A549 (cell line): ENCODE measurements around the gene FGGY. TPM values are rescaled to one million over a fixed set of nuclear protein-coding genes. Genes with fewer than 3 reads are reported as not detected.

Source experiments
- ATAC-seq, 2 experiments: fragments of 200-7000 bp in 1 of 2; fragments of >200 bp in 1 of 2; cut with Nextera tagmentation in 1 of 2; cut with Tn5 transposase in 1 of 2; 3 replicates each; pipeline versions ENCODE4 v1.8.0 to v1.9.1; 2018 to 2020; ENCODE audit warnings: mild to moderate bottlenecking in 1 of 2, moderate library complexity in 1 of 2
- CTCF ChIA-PET: fragments of 300-600 bp; sonication (Branson Sonifier 250); formaldehyde crosslinking; extraction: SDS; loops from one replicate; lab custom pipeline; 2021; ENCODE audit warnings: antibody characterized with exemption, inconsistent platforms; lab: Yijun Ruan, JAX
- POLR2A ChIA-PET: fragments of 350-600 bp; formaldehyde crosslinking; extraction: SDS; loops from one replicate; lab custom pipeline; 2021; ENCODE audit warnings: antibody characterized with exemption, inconsistent platforms; lab: Yijun Ruan, JAX
- DNase-seq, 2 experiments: peaks; one replicate each; pipeline versions ENCODE4 v3.0.0 to v3.0.0-alpha.2; 2011 to 2016; ENCODE audit warnings: low read depth in 1 of 2, low spot score in 1 of 2
- FAIRE-seq: peaks from 2 replicates; lab custom pipeline; 2011; peaks lifted over from hg19 to GRCh38; lab: Jason Lieb, UNC
- H3K27ac ChIP-seq, 2 experiments: fragments of >200 bp; sonication (Bioruptor Twin); formaldehyde crosslinking; 3 replicates each; pipeline ENCODE4 v1.5.1; 2016 to 2017
- H3K4me1 ChIP-seq: fragments of >200 bp; sonication (Bioruptor Twin); formaldehyde crosslinking; 3 replicates; pipeline ENCODE4 v1.6.1; 2016
- H3K4me2 ChIP-seq: fragments of >200 bp; sonication (Bioruptor Twin); formaldehyde crosslinking; 3 replicates; pipeline ENCODE4 v1.6.1; 2016
- H3K4me3 ChIP-seq: fragments of >200 bp; sonication (Bioruptor Twin); formaldehyde crosslinking; 3 replicates; pipeline ENCODE4 v1.5.1; 2016
- H3K9me3 ChIP-seq: fragments of >200 bp; sonication (Bioruptor Twin); formaldehyde crosslinking; 3 replicates; pipeline ENCODE4 v1.6.1; 2016
- ATOH8 ChIP-seq: fragments of 250-450 bp; sonication (Bioruptor Pico); IDR thresholded peaks from 2 replicates; pipeline ENCODE4 v1.5.0; 2020; ENCODE audit warnings: low read depth, mild to moderate bottlenecking, moderate library complexity
- E2F6 ChIP-seq: IDR thresholded peaks from 2 replicates; pipeline ENCODE4 v1.6.1; 2012; ENCODE audit warnings: low read depth, borderline replicate concordance
- EHF ChIP-seq: fragments of 250-450 bp; sonication (Bioruptor Pico); IDR thresholded peaks from 2 replicates; pipeline ENCODE4 v1.5.0; 2020; ENCODE audit warnings: mild to moderate bottlenecking
- EHMT2 ChIP-seq: fragments of 200-600 bp; sonication (generic); IDR thresholded peaks from 2 replicates; pipeline ENCODE4 v1.6.1; 2016; ENCODE audit warnings: antibody characterized with exemption, low read depth, mild to moderate bottlenecking, moderate library complexity
- ELK1 ChIP-seq: fragments of 150-350 bp; IDR thresholded peaks from 2 replicates; pipeline ENCODE4 v1.6.1; 2014; ENCODE audit warnings: low read depth, mild to moderate bottlenecking, low read length
- FOSL2 ChIP-seq, 2 experiments: fragments of 450-650 bp in 1 of 2; fragments of >200 bp in 1 of 2; sonication (Bioruptor Twin) in 1 of 2; formaldehyde crosslinking; IDR thresholded peaks; 2 replicates each; pipeline versions ENCODE4 v1.5.0 to v1.6.1; 2016 to 2020; ENCODE audit warnings: mild to moderate bottlenecking in 1 of 2, moderate library complexity in 1 of 2
- FOXS1 ChIP-seq: fragments of 250-450 bp; sonication (Bioruptor Pico); IDR thresholded peaks from 2 replicates; pipeline ENCODE4 v1.5.0; 2020; ENCODE audit warnings: mild to moderate bottlenecking, moderate library complexity
- GATA3 ChIP-seq: IDR thresholded peaks from 2 replicates; pipeline ENCODE4 v1.6.1; 2012; ENCODE audit warnings: borderline replicate concordance
- HMGXB4 ChIP-seq: fragments of 250-450 bp; sonication (Bioruptor Pico); IDR thresholded peaks from 2 replicates; pipeline ENCODE4 v1.5.0; 2021; ENCODE audit warnings: mild to moderate bottlenecking, moderate library complexity, borderline replicate concordance
- JUN ChIP-seq, 2 experiments: fragments of >200 bp; sonication (Bioruptor Twin); formaldehyde crosslinking; IDR thresholded peaks; 2 replicates in 1 of 2; 3 replicates in 1 of 2; pipeline ENCODE4 v1.6.1; 2016 to 2017
- JUNB ChIP-seq: fragments of >200 bp; sonication (Bioruptor Twin); formaldehyde crosslinking; IDR thresholded peaks from 2 replicates; pipeline ENCODE4 v1.6.1; 2016
- KDM5A ChIP-seq: fragments of 200-600 bp; sonication (generic); IDR thresholded peaks from 2 replicates; pipeline ENCODE4 v1.6.1; 2016; ENCODE audit warnings: antibody characterized with exemption, mild to moderate bottlenecking
- MAFK ChIP-seq: fragments of 450-650 bp; IDR thresholded peaks from 2 replicates; pipeline ENCODE4 v1.6.1; 2014; ENCODE audit not compliant: partially characterized antibody
- MYC ChIP-seq: IDR thresholded peaks from 2 replicates; pipeline ENCODE4 v1.6.1; 2012; ENCODE audit warnings: mild to moderate bottlenecking, inconsistent platforms, low read length, improper control_type of control experiment, borderline replicate concordance
- PHF8 ChIP-seq: fragments of 200-600 bp; sonication (generic); IDR thresholded peaks from 2 replicates; pipeline ENCODE4 v1.6.1; 2016; ENCODE audit warnings: low read depth, mild to moderate bottlenecking, antibody characterized with exemption, moderate library complexity, borderline replicate concordance
- POLR2A ChIP-seq: IDR thresholded peaks from 2 replicates; pipeline ENCODE4 v1.6.1; 2012; ENCODE audit warnings: mild to moderate bottlenecking, low read length
- POLR2AphosphoS2 ChIP-seq: conservative IDR thresholded peaks from 2 replicates; pipeline ENCODE4 v1.6.1; 2012; ENCODE audit warnings: low read length, improper control_type of control experiment, inconsistent platforms
- RNF2 ChIP-seq: fragments of 200-600 bp; sonication (generic); IDR thresholded peaks from 2 replicates; pipeline ENCODE4 v1.6.1; 2016; ENCODE audit warnings: low read depth, mild to moderate bottlenecking, antibody characterized with exemption, moderate library complexity, borderline replicate concordance
- TP53 ChIP-seq: fragments of 250-450 bp; sonication (Bioruptor Pico); IDR thresholded peaks from 2 replicates; pipeline ENCODE4 v1.5.0; 2021; ENCODE audit warnings: mild to moderate bottlenecking, moderate library complexity
- USF2 ChIP-seq: fragments of 450-650 bp; IDR thresholded peaks from 2 replicates; pipeline ENCODE4 v1.6.1; 2014; ENCODE audit warnings: antibody characterized with exemption
- WGBS: methylation state at CpG from one replicate; pipeline ENCODE4 v1.1.6; 2017; ENCODE audit errors: missing lambda C conversion rate; 5-methylcytosine and 5-hydroxymethylcytosine counted together
- polyA plus RNA-seq, 4 experiments: library from polyadenylated mRNA; depleted of rRNA in 3 of 4; stranded (reverse); fragments of >200 nt; fragmentation: RNase III in 1 of 4; extraction: RNeasy Plus Mini Kit Qiagen cat#74134 plus additional on column Dnase treatment in 1 of 4; gene quantifications; 2 replicates in 3 of 4; 3 replicates in 1 of 4; pipeline ENCODE4 v1.2.3, GENCODE V29; 2011 to 2017

Gene FGGY
- polyA plus RNA-seq, 2 of the 4 experiments (the other 2 are of a cell fraction), result 2.9 to 4.8 TPM

- no peak for TF ChIP-seq PHF8
Observed at GRCh38 chr1:59689730-59690129, 392.8 kb downstream of the FGGY start (continued).

GRCh38 chr1:59690171-59690930, 393.5 kb downstream of the FGGY start:
- Histone ChIP-seq H3K9me3 (no peaks in the 10 kb centered on the region), H3K27ac (no peak overlapping the region), H3K4me3 (no peak overlapping the region), H3K4me2 (no peak overlapping the region), H3K4me1 (no peaks in the 10 kb centered on the region)
- DNase-seq (no peak), FAIRE-seq (no peak), ATAC-seq (no peak)
- ChIA-PET CTCF (interaction anchor here (1.2 to 1.9 kb wide), 2 partner anchors 9 to 12 kb away, joined by 4 to 9 read pairs; no protein-coding TSS in a partner anchor), POLR2A (no interaction called here)
- 82% methylated on average over 7 of the region's 7 CpGs for WGBS
- TF ChIP-seq ATOH8 (CRISPR knock-in tag), result no peak
- no peak for TF ChIP-seq EHF (CRISPR knock-in tag)
- TF ChIP-seq FOSL2 (IDR thresholded peaks at IDR 0.05), result no peak
- TF ChIP-seq FOSL2 (CRISPR knock-in tag; IDR thresholded peaks at IDR 0.05), result no peak
- no peak for TF ChIP-seq MYC
- no peak for TF ChIP-seq E2F6
- TF ChIP-seq JUN (IDR thresholded peaks at IDR 0.05), result no peak
- no peak for TF ChIP-seq JUNB
- TF ChIP-seq EHMT2, result no peak
- no peak for TF ChIP-seq KDM5A
- TF ChIP-seq TP53 (CRISPR knock-in tag), result no peak
- TF ChIP-seq RNF2, result no peak
- no peak for TF ChIP-seq POLR2A
- no peak for TF ChIP-seq HMGXB4 (CRISPR knock-in tag)
- TF ChIP-seq USF2, result no peak
- TF ChIP-seq FOXS1 (CRISPR knock-in tag), result no peak
- no peak for TF ChIP-seq POLR2AphosphoS2
- no peak for TF ChIP-seq GATA3
- no peak for TF ChIP-seq ELK1
- TF ChIP-seq MAFK, result no peak
- TF ChIP-seq, all 56 proteins: peak for 0
